ENCODE data around the gene UMOD.
"Not testable (repeated sequence)": the region's sequence is repeated elsewhere in the genome, so short reads cannot be mapped to it uniquely, and the experiment has no call there.

UMOD gene

DNA sequence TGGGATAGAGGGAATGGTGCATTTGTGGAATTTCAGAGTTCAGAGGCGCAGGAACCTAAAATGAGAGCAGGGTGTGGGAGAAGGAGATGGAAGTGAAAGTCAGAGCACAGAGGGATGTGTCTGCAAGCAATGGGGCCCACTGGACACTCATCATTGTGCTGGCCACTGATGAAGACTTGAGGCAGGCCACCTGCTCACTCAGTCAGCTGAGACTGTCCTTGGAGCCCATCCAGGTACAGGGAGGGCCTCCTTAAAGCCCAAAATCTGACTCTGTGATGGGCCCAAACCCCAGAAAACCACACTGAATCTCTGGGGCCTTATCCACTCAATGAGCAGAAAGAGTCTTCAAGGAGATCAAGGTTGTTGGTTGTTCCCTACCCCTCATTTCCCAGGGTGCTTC is 30.8 kb downstream of the UMOD start:
- DNase-seq (ENCODE audit: low read depth, low spot score): no peak

- DNase-seq (ENCODE audit: low read depth, low spot score): not testable (repeated sequence)
Observed at GRCh38 chr16:20321051-20321450, 31.5 kb downstream of the UMOD start.

- no peak for DNase-seq (ENCODE audit: low read depth, low spot score)
Observed at GRCh38 chr16:20320592-20320991, 31.9 kb downstream of the UMOD start.

- no peak for DNase-seq (ENCODE audit: low read depth, low spot score)
Observed at GRCh38 chr16:20320178-20320577, 32.3 kb downstream of the UMOD start.

GRCh38 chr16:20319406-20319805 is 33.1 kb downstream of the UMOD start:
- no peak for DNase-seq (ENCODE audit: low read depth, low spot score)

DNA sequence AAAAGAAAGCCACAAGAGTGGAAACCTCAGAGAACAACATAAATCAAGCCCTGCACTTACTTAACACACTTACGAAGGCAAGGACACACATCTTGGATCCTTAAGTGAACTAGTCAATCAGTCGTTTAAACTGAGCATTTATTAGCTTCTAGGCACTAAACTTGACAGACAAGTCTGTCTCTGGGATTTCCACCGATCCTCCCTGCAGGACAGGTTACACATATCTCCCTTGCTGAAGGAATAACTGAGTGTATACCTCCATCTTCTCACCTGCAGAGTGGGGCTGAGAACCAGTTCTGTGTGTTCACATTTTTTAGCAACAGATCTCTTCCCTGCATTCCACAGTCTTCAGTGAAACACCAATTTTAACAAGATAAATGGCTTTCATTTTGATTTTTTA is 34.1 kb downstream of the UMOD start:
- no peak for DNase-seq (ENCODE audit: low read depth, low spot score)

- no peak for DNase-seq (ENCODE audit: low read depth, low spot score)
Observed at GRCh38 chr16:20318006-20318405, 34.5 kb downstream of the UMOD start.

DNA sequence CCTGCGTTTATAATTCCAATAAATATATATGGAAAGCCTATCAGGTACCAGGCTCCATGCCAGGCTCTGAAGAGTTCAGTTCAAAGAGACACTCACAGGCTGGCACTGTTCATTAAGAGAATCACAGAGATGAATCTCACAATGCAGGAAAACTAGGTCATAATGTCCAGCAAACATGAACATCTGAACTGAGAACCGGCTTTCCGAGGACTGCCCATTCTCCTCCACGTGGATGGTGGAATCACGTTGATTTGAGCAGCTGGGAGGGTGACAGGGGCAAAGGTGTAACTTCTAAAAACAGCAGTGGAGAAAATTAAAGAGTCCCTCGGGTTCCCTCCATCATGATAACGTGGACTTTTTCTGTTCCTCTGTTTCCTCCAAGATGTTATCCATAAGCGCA is 35.4 kb downstream of the UMOD start:
- DNase-seq (ENCODE audit: low read depth, low spot score): no peak

GRCh38 chr16:20316715-20317114 is 35.8 kb downstream of the UMOD start:
- no peak for DNase-seq (ENCODE audit: low read depth, low spot score)

DNA sequence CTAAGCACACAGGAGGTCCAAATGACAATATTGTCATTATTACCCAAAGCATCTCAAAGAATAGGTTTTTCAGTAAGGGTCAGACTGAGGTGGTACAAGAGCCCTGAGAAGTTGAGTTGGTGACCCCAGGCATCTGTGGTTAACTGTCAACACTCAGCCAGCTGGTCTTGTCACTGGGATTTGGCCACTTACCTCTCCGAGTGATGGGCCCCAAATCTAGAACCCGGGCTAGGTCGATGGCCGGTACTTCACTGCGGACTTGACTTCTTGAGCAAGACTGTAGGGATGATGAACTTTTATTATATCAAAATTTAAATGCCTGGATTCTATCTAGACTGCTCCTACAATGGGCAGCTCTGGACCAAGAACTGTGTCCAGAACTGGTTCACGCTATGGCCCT is 36.8 kb downstream of the UMOD start:
- no peak for DNase-seq (ENCODE audit: low read depth, low spot score)

DNA sequence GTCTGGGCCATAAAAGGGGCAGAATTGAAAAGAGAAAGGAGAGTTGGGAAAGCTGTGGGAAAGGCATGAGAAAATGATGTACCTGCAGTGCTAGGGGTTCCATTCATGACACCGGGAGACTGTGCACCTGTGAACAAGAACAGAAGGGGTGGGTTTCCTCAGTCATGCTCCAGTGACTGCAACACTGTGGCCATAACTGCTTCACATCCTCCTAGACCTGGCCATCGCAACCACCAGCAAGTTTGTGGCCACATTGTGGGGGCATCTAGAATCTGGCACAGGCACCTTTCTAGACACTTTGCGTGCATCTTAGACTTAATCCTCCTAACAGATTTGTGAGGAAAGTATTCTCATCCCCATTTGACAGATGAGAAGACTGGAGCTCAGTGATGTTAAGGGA is 37.9 kb downstream of the UMOD start:
- no peak for DNase-seq (ENCODE audit: low read depth, low spot score)

GRCh38 chr16:20313741-20314140 is 38.8 kb downstream of the UMOD start:
- no peak for DNase-seq (ENCODE audit: low read depth, low spot score)

- DNase-seq (ENCODE audit: low read depth, low spot score): not testable (repeated sequence)
Observed at GRCh38 chr16:20312536-20313095, 39.9 kb downstream of the UMOD start.

DNA sequence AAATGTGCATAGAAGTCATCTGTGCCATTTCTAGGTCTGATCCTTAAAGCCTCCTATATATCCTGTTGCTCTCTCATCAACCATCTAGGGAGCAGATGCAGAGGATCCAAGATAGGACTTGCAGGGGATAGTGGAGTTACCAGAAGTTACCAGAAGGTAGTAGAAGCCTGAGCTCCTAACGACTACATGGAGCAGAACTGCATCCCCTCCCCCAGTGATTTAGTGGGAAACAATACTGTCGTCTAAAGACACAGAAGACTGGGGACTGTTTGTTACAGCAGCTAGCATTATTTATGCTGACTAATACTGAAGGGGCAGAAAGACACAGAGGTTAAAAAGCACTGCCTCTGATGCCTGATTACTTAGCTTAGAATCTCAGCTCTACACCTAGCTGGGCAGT is 41.0 kb downstream of the UMOD start:
- DNase-seq (ENCODE audit: low read depth, low spot score): no peak

DNA sequence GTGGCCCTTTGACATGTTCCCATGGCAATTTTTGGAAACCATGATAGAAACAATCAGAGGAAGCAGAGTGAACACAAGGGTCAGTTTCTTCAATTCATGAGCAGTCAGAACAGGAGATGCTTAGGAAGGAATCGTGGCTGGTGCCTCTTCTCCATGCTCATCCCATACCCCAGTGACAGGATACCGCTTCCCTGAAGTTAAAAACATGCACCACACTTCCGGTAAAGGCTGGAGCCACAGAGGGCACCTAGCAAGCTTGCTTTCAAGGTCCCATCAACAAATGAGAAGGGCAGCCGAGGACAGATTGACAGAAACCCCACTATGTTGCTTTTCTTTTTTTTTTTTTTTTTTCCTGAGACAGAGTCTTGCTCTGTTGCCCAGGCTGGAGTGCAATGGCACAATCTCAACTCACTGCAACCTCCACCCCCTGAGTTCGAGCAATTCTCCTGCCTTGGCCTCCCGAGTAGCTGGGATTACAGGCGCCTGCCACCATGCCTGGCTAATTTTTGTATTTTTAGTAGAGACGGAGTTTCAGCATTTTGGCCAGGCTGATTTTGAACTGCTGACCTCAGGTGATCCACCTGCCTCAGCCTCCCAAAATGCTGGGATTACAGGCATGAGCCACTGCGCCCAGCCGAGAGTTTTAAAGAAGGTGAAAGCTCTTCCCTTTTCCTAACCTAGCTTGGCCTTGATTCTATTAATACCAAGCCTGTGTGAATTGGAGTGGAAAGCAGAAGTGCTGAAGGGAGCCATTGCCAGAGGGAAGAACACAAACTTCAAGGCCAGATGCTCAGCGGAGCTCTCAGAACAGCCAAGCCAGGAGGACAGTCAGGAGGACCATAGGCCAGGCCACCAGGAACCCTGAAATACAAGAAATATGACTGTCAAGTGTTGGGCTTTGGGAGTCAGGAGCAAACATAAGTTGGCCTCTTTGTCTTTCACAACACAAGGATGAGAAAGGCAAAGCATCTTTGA is 41.8 kb downstream of the UMOD start:
- no peak for DNase-seq (ENCODE audit: low read depth, low spot score)

DNA sequence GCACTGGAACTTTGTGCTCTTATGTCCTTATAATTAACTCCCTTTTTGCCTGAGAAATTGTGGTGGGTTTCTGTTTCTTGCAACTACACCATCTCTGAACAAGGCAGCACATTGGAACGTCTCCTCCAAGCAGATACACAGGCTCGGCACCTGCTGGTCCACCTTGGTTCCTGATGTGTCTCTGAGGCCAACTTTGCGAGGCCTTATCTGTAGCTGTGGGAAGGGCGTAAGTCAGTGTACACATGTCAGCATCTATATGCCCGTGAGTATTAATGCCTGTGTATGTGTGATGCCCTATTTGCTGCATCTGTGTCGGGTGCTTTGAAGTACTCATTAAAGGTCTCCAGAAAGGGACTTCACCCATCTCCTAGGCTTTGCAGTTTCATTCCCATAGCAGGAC is 42.7 kb downstream of the UMOD start:
- DNase-seq (ENCODE audit: low read depth, low spot score): no peak

DNA sequence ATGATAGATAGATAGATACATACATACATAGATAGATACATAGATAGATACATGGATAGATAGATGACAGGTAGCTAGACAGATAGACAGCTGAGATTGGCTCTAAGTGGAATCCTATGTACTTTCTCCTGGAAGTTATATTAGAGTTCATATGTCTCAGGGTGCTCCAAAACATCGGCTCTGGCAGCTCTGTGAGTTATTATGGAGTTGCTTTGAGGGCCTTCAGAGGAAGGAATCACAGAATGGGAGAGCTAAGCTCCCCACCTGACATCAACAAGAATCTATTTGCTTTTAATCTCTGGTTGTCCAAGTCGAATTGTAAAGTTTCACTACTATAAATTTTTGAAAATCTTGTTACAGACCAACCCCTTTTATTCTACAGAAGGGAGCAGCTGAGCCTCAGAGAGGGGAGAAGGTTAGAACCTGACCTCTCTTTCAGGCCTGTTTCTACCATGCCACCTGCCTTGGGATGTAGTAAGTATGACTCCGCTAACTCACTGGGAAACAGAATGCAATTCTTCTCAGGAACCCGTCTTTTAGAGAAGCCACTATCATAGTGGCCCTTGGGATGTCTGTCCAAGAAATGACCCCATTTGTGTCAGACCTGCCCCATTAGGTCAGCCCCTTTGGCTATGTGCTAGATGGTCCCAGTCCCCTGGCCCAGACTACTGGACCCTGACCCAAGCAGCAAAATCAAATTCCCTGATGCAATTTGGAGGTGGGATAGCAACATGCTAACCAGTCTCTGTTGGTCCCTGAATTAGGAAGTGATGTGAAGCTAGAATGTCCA is 43.5 kb downstream of the UMOD start:
- no peak for DNase-seq (ENCODE audit: low read depth, low spot score)

GRCh38 chr16:20308266-20308665 is 44.2 kb downstream of the UMOD start:
- no peak for DNase-seq (ENCODE audit: low read depth, low spot score)

DNA sequence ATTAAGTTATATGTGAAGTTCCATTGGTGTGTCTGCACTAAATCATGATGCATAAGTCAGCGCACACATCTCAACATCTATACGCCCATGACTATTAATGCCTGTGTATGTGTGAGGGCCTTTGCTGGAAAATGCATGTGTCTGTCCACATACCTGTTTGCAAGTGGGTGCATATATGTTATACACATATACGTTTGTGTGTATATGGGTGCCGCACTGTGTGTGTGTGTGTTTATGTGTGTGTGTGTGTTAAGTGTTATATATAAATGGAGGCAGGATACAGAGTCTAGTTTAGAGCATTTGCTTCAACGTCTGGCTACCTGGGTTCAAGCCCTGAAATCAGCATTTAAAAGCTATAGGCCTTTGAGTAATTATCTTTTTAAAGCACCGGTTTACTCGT is 44.7 kb downstream of the UMOD start:
- DNase-seq (ENCODE audit: low read depth, low spot score): no peak

DNA sequence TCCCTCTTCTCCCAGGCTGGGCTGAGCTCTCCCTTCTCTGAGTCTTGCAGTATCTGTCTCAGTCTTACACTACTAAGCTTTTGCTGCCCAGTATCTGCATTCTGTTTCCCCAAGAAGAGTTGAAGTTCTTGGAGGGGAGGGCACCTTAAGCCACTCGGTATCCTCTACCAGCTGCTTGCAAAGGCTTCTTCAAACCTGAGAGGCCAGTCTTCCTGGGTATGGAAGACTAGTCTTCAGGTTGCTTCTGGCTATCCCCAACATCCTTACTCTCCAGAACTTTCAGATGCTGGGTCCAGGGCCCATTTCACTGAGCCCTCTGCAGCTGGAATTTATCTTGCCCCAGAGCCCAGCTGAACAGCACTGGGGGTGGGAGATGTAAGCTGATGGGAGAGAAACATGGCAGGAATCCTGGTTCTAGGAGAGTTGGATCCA is 45.3 kb downstream of the UMOD start:
- DNase-seq (ENCODE audit: low read depth, low spot score): no peak

DNA sequence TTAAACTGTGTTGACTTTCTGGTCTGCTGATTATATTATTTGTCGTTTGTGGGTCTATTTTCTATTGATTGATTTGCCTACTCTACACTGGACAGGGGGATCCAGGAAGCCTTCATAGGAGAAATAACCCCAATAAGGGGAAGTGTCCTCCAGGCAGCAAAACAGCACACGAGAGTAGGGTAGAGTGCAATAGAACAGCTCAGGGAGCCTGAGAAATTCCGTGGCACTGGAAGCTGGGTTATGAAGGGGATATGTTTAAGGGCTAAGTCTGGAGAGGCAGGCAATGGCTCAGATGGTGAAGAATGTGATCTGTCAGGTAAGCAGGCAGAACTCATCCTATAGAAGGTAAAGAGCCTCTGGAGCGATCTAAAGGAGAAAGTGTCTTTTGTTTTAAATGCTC is 46.1 kb downstream of the UMOD start:
- DNase-seq (ENCODE audit: low read depth, low spot score): no peak

DNA sequence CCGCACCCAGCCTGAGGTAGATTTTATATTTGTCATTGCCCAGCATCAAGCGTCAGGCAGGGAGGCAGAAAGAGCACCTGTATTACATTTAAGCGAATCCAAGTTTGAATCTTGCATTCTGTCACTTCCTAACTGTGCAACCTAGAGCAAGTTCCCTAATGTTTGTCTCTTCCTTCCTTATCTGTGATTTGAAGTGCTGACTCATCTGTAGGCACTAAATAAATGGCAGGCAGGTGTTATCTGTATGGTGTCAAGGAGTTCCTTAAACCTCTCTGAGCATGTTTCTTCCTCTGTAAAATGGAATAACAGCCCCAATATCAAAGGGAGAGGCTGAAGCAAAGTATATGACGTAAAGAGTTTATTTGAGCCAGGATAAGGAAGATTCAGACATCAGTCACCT is 49.5 kb downstream of the UMOD start:
- DNase-seq (ENCODE audit: low read depth, low spot score): no peak

Measured in brain pericyte (primary cell).